Kidney epithelial cell (primary cell): ENCODE measurements around the gene UTY. TPM values are rescaled to one million over a fixed set of nuclear protein-coding genes. Genes with fewer than 3 reads are reported as not detected.

Source experiments
- DNase-seq: peaks from one replicate; pipeline ENCODE4 v3.0.0-alpha.2; 2010; ENCODE audit warnings: low read depth
- H3K27me3 ChIP-seq: 2 replicates; pipeline ENCODE4 v1.6.0; 2011; ENCODE audit warnings: low read length; ENCODE audit not compliant: control insufficient read depth, insufficient read depth
- H3K36me3 ChIP-seq: 2 replicates; pipeline ENCODE4 v1.5.1; 2011; ENCODE audit warnings: low read length; ENCODE audit not compliant: control insufficient read depth, insufficient read depth
- H3K4me3 ChIP-seq: 2 replicates; pipeline ENCODE4 v1.5.1; 2011; ENCODE audit warnings: low read depth, mild to moderate bottlenecking, control low read depth, low read length
- total RNA-seq: library from RNA; depleted of rRNA; stranded (reverse); fragments of >200 nt; gene quantifications from 2 replicates; pipeline ENCODE4 v1.2.3, GENCODE V29; 2015
- TF ChIP-seq, protein P1 (sequence below): IDR thresholded peaks from 2 replicates; pipeline ENCODE4 v1.5.1; 2011; ENCODE audit warnings: mild to moderate bottlenecking, moderate library complexity, low read length, control low read depth, inconsistent platforms; ENCODE audit not compliant: insufficient read depth, poor library complexity, severe bottlenecking

UTY gene
- total RNA-seq, 1 donor from 2014 or later = 9.8 TPM

DNA sequence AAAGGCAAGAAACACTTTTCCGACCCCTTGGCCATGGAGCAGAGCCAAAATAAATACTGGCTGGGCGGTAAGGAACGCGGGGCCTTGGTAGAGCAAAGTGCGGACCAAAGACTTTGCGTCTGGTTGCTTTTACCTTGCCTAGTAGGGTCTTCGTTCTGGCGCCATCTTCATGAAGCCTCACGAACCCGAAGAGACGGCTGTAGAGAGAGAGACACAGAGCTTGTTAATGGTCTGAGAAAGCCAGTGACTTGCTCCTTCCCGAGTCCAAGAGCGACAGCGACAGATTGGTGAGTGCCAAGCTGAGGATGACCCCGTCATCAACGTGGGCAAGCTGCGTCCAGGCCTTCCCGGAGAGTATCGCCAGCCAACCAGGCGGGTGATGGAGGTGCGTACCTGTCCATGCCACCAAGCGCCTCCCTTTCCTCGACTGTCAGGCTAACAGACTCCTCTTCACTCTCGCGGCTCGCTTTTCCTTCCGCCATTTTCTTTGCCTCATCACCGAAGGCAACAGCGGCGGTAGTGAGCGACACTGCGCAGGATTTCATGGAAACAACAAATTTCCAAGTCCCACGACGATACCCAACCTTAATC lies 617 bp downstream of the UTY start:
- H3K27me3 ChIP-seq = no peaks in the 10 kb centered on the region
- no peaks in the 10 kb centered on the region for H3K36me3 ChIP-seq
- no peak for DNase-seq
- TF ChIP-seq, protein P1, sequence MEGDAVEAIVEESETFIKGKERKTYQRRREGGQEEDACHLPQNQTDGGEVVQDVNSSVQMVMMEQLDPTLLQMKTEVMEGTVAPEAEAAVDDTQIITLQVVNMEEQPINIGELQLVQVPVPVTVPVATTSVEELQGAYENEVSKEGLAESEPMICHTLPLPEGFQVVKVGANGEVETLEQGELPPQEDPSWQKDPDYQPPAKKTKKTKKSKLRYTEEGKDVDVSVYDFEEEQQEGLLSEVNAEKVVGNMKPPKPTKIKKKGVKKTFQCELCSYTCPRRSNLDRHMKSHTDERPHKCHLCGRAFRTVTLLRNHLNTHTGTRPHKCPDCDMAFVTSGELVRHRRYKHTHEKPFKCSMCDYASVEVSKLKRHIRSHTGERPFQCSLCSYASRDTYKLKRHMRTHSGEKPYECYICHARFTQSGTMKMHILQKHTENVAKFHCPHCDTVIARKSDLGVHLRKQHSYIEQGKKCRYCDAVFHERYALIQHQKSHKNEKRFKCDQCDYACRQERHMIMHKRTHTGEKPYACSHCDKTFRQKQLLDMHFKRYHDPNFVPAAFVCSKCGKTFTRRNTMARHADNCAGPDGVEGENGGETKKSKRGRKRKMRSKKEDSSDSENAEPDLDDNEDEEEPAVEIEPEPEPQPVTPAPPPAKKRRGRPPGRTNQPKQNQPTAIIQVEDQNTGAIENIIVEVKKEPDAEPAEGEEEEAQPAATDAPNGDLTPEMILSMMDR = no peak
- H3K4me3 ChIP-seq = no peak overlapping the region

DNA sequence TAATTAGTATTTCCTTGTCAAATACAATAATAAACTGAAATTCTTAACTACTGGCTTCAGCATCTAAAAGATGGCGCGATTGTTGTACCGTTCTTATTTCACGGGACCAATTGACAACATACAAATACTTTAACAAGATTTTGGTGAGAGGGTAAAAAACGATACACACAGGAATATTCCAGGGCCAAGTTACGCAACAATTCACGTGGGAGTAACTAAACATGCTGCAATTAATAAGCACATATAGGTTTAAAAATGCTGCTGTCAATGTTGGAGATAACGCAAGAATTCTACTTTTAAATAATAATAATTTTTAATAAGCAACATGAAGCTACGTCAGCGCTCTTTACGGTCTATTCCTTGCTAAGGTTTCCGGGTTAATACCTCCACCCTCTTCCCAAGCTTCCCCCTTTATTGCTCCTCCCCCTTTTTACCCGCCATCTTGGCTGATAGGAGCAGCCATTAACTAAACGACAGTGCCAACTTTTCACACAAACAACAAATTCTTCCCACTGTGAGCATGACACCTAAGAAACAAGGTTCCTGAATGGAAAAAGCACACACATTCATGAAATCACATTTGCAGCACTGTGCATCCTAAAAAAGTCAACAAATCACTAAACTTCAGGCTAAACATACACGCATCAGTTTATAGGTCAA lies 1.6 kb downstream of the UTY start:
- Histone ChIP-seq H3K27me3 (no peaks in the 10 kb centered on the region), H3K4me3 (no peak overlapping the region), H3K36me3 (no peaks in the 10 kb centered on the region)
- DNase-seq = no peak
- TF ChIP-seq, protein P1 = no peak

DNA sequence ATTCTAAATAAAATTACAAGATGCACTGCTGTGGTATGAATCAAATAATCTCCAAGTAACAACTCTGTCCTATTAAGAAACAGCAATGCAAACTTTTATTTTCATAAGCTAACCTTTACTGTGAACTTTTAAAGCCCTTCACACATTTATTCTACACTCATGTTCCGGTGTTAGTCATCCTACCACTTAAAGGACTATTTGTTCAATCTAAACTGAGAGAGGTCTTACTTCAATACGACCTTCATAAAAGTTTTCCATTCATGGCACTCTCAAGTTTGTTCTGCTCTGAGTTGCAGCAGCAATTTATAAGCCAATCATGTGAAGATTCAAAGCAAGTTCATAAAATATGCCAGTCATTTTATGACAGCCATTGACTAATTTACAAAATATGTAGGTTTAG lies 4.8 kb downstream of the UTY start:
- TF ChIP-seq, protein P1 = no peak
- no peaks in the 10 kb centered on the region for H3K36me3 ChIP-seq
- H3K4me3 ChIP-seq = no peak overlapping the region
- no peaks in the 10 kb centered on the region for H3K27me3 ChIP-seq
- DNase-seq = no peak

DNA sequence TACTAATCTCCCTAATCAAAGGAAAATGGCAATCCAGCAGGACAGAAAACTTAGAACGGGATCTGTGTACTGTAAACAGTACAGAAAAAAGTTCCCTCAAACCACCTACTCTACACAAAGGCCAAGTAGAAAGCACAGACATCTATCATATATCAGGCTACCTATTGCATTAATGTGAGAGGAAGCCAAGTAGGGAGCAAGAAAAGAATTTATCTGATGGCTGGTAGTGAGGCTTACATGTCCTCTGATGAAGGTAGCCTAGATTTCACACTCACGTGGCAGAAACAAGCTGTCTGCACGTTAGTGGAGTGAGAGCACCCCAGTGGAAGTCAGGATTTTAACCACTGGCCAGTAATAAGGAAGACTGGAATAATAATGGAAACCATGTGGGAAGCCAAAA lies 28.3 kb downstream of the UTY start:
- H3K4me3 ChIP-seq = no peak overlapping the region
- H3K36me3 ChIP-seq = no peaks in the 10 kb centered on the region
- no peaks in the 10 kb centered on the region for H3K27me3 ChIP-seq
- TF ChIP-seq, protein P1 = no peak
- no peak for DNase-seq

DNA sequence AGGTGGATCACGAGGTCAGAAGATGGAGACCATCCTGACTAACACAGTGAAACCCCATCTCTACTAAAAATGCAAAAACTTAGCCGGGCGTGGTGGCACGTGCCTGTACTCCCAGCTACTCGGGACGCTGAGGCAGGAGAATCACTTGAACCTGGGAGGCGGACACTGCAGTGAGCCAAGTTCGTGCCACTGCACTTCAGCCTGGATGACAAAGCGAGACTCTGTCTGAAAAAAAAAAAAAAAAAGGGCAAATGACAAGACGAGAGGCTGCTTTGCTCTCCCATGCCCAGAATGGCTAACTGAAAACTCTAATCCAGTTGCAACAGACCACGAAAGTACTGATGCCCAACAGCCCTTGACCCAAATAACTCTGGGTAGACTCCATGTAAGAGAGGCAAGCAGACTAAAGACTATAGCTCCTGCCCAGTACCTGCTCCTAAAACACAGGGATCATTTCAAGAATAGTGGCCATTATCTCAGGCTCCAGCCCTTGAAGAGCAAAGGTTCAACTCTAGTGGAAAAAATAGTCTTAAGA lies 29.2 kb downstream of the UTY start:
- no peak for DNase-seq
- TF ChIP-seq, protein P1 = no peak
- no peaks in the 10 kb centered on the region for H3K27me3 ChIP-seq
- H3K36me3 ChIP-seq = no peaks in the 10 kb centered on the region
- H3K4me3 ChIP-seq = no peak overlapping the region

DNA sequence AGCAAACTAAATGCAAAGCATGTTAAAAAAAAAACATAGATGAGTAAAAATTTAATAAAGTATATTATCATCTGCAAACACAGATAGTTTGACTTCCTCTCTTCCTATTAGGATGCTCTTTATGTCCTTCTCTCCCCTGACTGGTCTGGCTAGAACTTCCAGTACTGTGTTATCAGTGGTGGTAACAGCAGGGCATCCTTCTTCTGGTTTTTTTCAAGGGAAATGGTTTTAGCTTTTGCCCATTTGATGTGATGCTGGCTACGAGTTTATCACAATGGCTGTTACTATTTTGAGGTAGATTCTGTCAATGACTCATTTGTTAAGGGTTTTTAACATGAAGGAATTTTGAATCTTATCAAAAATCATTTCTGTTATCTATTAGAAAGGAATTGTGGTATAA lies 34.3 kb downstream of the UTY start:
- no peak for DNase-seq
- Histone ChIP-seq H3K27me3 (no peaks in the 10 kb centered on the region), H3K36me3 (no peaks in the 10 kb centered on the region), H3K4me3 (no peak overlapping the region)
- TF ChIP-seq, protein P1 = no peak
